ENCODE measurements around the gene TMEM132A.

DNA sequence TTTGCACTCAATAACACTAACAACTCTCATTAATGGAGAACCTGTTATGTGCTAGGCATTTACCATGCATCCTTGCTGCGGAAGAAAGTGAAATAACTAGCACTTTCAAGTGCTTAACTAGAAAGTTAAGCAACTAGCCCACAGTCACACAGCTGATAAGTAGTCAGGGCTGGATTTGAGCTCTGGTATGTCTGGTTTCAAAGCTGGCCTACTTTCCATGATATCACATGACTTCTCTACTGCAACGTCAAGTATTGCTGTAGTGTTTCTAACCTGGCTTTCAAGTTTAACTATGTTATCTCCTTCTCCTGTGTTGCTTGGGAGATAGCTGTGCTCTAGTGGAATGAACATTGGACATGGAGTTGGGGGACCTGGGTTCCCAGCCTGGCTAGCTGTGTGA lies 15.6 kb downstream of the TMEM132A start:
- TF ChIP-seq, protein P1, sequence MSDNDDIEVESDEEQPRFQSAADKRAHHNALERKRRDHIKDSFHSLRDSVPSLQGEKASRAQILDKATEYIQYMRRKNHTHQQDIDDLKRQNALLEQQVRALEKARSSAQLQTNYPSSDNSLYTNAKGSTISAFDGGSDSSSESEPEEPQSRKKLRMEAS (IDR thresholded peaks at IDR 0.05): no peak
- TF ChIP-seq, protein P2, sequence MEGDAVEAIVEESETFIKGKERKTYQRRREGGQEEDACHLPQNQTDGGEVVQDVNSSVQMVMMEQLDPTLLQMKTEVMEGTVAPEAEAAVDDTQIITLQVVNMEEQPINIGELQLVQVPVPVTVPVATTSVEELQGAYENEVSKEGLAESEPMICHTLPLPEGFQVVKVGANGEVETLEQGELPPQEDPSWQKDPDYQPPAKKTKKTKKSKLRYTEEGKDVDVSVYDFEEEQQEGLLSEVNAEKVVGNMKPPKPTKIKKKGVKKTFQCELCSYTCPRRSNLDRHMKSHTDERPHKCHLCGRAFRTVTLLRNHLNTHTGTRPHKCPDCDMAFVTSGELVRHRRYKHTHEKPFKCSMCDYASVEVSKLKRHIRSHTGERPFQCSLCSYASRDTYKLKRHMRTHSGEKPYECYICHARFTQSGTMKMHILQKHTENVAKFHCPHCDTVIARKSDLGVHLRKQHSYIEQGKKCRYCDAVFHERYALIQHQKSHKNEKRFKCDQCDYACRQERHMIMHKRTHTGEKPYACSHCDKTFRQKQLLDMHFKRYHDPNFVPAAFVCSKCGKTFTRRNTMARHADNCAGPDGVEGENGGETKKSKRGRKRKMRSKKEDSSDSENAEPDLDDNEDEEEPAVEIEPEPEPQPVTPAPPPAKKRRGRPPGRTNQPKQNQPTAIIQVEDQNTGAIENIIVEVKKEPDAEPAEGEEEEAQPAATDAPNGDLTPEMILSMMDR (IDR thresholded peaks at IDR 0.05; ENCODE audit: low read depth, low read length, missing input control): no peak
- TF ChIP-seq RAD21 (IDR thresholded peaks at IDR 0.05) (no peak), HNF4G (IDR thresholded peaks at IDR 0.05) (no peak), FOXA1 (IDR thresholded peaks at IDR 0.05) (no peak), TAF1 (conservative IDR thresholded peaks at IDR 0.05) (no peak), JUND (IDR thresholded peaks at IDR 0.05) (no peak)
- TF ChIP-seq, protein P3, sequence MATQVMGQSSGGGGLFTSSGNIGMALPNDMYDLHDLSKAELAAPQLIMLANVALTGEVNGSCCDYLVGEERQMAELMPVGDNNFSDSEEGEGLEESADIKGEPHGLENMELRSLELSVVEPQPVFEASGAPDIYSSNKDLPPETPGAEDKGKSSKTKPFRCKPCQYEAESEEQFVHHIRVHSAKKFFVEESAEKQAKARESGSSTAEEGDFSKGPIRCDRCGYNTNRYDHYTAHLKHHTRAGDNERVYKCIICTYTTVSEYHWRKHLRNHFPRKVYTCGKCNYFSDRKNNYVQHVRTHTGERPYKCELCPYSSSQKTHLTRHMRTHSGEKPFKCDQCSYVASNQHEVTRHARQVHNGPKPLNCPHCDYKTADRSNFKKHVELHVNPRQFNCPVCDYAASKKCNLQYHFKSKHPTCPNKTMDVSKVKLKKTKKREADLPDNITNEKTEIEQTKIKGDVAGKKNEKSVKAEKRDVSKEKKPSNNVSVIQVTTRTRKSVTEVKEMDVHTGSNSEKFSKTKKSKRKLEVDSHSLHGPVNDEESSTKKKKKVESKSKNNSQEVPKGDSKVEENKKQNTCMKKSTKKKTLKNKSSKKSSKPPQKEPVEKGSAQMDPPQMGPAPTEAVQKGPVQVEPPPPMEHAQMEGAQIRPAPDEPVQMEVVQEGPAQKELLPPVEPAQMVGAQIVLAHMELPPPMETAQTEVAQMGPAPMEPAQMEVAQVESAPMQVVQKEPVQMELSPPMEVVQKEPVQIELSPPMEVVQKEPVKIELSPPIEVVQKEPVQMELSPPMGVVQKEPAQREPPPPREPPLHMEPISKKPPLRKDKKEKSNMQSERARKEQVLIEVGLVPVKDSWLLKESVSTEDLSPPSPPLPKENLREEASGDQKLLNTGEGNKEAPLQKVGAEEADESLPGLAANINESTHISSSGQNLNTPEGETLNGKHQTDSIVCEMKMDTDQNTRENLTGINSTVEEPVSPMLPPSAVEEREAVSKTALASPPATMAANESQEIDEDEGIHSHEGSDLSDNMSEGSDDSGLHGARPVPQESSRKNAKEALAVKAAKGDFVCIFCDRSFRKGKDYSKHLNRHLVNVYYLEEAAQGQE (IDR thresholded peaks at IDR 0.05): no peak
